H1 (cell line): ENCODE results near the gene LMBR1.

Experiments
- ASH2L ChIP-seq: fragments of 200-600, 300-600 bp; sonication (generic); IDR thresholded peaks from one replicate; pipeline ENCODE4 v1.7.1; 2017; ENCODE audit warnings: low read length
- EGR1 ChIP-seq: IDR thresholded peaks from 2 replicates; pipeline ENCODE4 v1.6.1; 2011; ENCODE audit warnings: low read depth, low read length, borderline replicate concordance
- EP300 ChIP-seq, 2 experiments: IDR thresholded peaks; 1 replicate in 1 of 2; 2 replicates in 1 of 2; pipeline ENCODE4 v1.6.1; 2011 to 2012; ENCODE audit warnings: low read depth in 2 of 2, low read length in 2 of 2, mild to moderate bottlenecking in 2 of 2, borderline replicate concordance in 1 of 2, inconsistent platforms in 1 of 2, moderate library complexity in 1 of 2
- KDM5A ChIP-seq: fragments of 200-600 bp; IDR thresholded peaks from 2 replicates; pipeline ENCODE4 v1.7.1; 2012; ENCODE audit warnings: mild to moderate bottlenecking, low read length, inconsistent platforms, mixed read lengths
- MAFK ChIP-seq: IDR thresholded peaks from 2 replicates; pipeline ENCODE4 v1.6.1; 2012; ENCODE audit warnings: low read depth, mild to moderate bottlenecking, improper control_type of control experiment, low read length
- NRF1 ChIP-seq: IDR thresholded peaks from 2 replicates; pipeline ENCODE4 v1.6.1; 2011; ENCODE audit warnings: mild to moderate bottlenecking, low read depth, low read length, improper control_type of control experiment
- POLR2A ChIP-seq, 2 experiments: IDR thresholded peaks; 1 replicate in 1 of 2; 2 replicates in 1 of 2; pipeline ENCODE4 v1.6.1; 2011; ENCODE audit warnings: low read depth in 2 of 2, low read length in 2 of 2, mild to moderate bottlenecking in 2 of 2; ENCODE audit errors: control extremely low read depth in 1 of 2
- POLR2AphosphoS5 ChIP-seq: IDR thresholded peaks from 2 replicates; pipeline ENCODE4 v1.6.1; 2011; ENCODE audit warnings: low read depth, low read length
- SP1 ChIP-seq: IDR thresholded peaks from 2 replicates; pipeline ENCODE4 v1.6.1; 2011; ENCODE audit warnings: low read depth, low read length
- TAF1 ChIP-seq: IDR thresholded peaks from 2 replicates; pipeline ENCODE4 v1.6.1; 2011; ENCODE audit warnings: mild to moderate bottlenecking, low read depth, low read length
- ZNF274 ChIP-seq: IDR thresholded peaks from 2 replicates; pipeline ENCODE4 v1.7.0; 2012; ENCODE audit warnings: low read length, borderline replicate concordance; ENCODE audit errors: extremely low read depth
- TF ChIP-seq, protein P1 (sequence below), 3 experiments: IDR thresholded peaks; 1 replicate in 2 of 3; 2 replicates in 1 of 3; pipeline versions ENCODE4 v1.5.1 to v1.6.1; 2011; ENCODE audit warnings: low read length in 3 of 3, mild to moderate bottlenecking in 3 of 3, inconsistent platforms in 2 of 3, low read depth in 1 of 3, moderate library complexity in 1 of 3; ENCODE audit not compliant: insufficient read depth in 1 of 3; ENCODE audit errors: control extremely low read depth in 1 of 3
- TF ChIP-seq, protein P2 (sequence below): IDR thresholded peaks from 2 replicates; pipeline ENCODE4 v1.6.1; 2012; ENCODE audit warnings: inconsistent platforms

DNA sequence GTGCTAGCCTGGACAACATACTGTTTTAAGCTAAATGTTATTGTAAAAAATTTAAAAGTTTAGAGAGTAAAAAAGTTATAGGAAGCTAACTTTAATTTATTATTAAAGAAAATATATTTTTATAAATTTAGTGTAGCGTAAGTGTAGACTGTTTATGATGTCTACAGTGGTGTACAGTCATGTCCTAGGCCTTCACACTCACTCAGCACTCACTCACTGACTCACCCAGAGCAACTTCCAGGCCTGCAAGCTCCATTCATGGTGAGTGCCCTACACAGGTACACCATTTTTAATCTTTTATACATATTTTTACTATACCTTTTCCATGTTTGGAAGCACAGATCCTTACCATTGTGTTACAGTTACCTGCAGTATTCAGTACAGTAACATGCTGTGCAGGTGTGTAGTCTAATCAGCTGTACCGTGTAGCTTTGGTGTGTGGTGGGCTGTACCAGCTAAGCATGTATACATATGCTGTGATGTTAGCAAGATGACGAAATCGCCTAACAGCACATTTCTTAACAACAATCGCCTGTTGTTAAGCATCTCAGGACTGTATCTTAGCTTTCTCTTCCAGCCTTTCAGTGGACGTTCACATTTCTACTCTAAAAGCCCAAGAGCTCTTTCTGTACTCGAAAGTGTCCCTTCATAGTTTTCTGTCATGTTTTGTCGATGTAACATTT, 240.0 kb downstream of the LMBR1 start:
- no peak for TF ChIP-seq MAFK
- TF ChIP-seq, protein P1, sequence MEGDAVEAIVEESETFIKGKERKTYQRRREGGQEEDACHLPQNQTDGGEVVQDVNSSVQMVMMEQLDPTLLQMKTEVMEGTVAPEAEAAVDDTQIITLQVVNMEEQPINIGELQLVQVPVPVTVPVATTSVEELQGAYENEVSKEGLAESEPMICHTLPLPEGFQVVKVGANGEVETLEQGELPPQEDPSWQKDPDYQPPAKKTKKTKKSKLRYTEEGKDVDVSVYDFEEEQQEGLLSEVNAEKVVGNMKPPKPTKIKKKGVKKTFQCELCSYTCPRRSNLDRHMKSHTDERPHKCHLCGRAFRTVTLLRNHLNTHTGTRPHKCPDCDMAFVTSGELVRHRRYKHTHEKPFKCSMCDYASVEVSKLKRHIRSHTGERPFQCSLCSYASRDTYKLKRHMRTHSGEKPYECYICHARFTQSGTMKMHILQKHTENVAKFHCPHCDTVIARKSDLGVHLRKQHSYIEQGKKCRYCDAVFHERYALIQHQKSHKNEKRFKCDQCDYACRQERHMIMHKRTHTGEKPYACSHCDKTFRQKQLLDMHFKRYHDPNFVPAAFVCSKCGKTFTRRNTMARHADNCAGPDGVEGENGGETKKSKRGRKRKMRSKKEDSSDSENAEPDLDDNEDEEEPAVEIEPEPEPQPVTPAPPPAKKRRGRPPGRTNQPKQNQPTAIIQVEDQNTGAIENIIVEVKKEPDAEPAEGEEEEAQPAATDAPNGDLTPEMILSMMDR (IDR thresholded peaks at IDR 0.05; ENCODE audit: control extremely low read depth in 1 of 3, insufficient read depth in 1 of 3, low read depth in 1 of 3, low read length in 3 of 3) = no peak
- TF ChIP-seq EP300 (IDR thresholded peaks at IDR 0.05; ENCODE audit: borderline replicate concordance in 1 of 2, low read depth in 2 of 2, low read length in 2 of 2) = no peak
- no peak for TF ChIP-seq EGR1
- TF ChIP-seq POLR2AphosphoS5 = no peak
- TF ChIP-seq, protein P2, sequence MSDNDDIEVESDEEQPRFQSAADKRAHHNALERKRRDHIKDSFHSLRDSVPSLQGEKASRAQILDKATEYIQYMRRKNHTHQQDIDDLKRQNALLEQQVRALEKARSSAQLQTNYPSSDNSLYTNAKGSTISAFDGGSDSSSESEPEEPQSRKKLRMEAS = no peak
- TF ChIP-seq SP1 = no peak
- TF ChIP-seq ZNF274 = no peak
- no peak for TF ChIP-seq NRF1
- TF ChIP-seq KDM5A = no peak
- TF ChIP-seq TAF1 = no peak
- no peak for TF ChIP-seq ASH2L
- no peak for TF ChIP-seq POLR2A (IDR thresholded peaks at IDR 0.05; ENCODE audit: control extremely low read depth in 1 of 2, low read depth in 2 of 2, low read length in 2 of 2)
